ENCODE data around the gene DCXR. TPM values are rescaled to one million over a fixed set of nuclear protein-coding genes. Genes with fewer than 3 reads are reported as not detected.
"Not testable (repeated sequence)": the region's sequence is repeated elsewhere in the genome, so short reads cannot be mapped to it uniquely, and the experiment has no call there.

DCXR gene
- total RNA-seq, 1 experiment from 2014 or later: 306 TPM

DNA sequence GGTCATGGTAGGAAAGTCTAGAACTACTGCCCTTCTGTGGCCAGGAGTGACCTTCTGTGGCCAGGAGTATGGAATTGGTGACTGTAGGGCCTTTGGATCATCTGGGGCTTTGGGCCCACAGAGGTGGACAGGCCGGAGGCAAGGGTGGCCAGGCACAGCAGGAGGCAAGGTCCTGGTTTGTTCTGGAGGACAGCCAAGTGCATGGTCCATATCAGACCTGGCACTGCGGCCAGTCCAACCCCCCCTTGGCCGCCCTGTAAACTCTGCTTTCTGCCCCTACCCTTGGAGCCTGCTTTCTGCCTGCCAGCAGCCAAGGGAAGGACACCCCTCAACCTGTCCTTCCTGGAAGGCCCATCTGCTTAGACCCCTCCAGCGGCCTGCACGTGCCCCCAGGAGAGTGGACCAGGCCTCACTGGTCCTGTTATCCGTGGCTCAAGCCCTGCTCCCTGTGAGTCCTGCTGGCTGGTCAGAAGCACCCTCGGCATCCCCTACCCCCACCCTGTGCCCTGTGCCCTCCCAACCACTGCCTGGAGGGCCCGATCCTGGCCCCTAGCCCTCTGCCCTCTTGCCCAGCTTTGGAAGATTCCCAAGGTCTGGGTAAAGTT lies 2.3 kb upstream of the DCXR start:
- RAD21 ChIA-PET (ENCODE audit: low non-redundant PET in 1 of 2, low total read pairs in 2 of 2, uncharacterized antibody in 2 of 2, unreplicated experiment in 2 of 2): no interaction called here
- peaks cover 10 to 26% of the 10 kb centered on the region in 2 experiments for H3K4me1 ChIP-seq (ENCODE audit: control insufficient read depth in 1 of 2, insufficient read depth in 2 of 2, low read length in 2 of 2)
- H3K9me3 ChIP-seq (ENCODE audit: control insufficient read depth in 1 of 2, insufficient read depth in 1 of 2, low read depth in 1 of 2, low read length in 2 of 2): no peaks in the 10 kb centered on the region
- H3K9ac ChIP-seq (ENCODE audit: low read length): no peak overlapping the region
- peaks cover 18% of the 10 kb centered on the region; the same call in 1 of the 2 replicates for H3K79me2 ChIP-seq (ENCODE audit: insufficient read depth, low read length)
- peaks cover 0 to 12% of the 10 kb centered on the region in 2 experiments; a peak in 1 of 4 replicates for H3K36me3 ChIP-seq (ENCODE audit: control insufficient read depth in 1 of 2, insufficient read depth in 2 of 2, low read length in 2 of 2)
- no peak overlapping the region for H2AFZ ChIP-seq (ENCODE audit: low read depth, low read length, poor library complexity, severe bottlenecking)
- H3K9me2 ChIP-seq (ENCODE audit: insufficient read depth): no peaks in the 10 kb centered on the region
- POLR2A ChIA-PET: no interaction called here
- H3K4me2 ChIP-seq (ENCODE audit: low read length): no peak overlapping the region
- DNase-seq (ENCODE audit: low read depth, low spot score): no peak
- ATAC-seq: no peak
- H3K27ac ChIP-seq (ENCODE audit: low read depth, low read length): no peak overlapping the region
- no peaks in the 10 kb centered on the region for H4K20me1 ChIP-seq (ENCODE audit: insufficient read depth)
- no peaks in the 10 kb centered on the region for H3K27me3 ChIP-seq (ENCODE audit: insufficient read depth, low read length)
- CTCF ChIA-PET: interaction anchor here (1.3 kb wide), 1 partner anchor 9 kb away, joined by 4 read pairs; no protein-coding TSS in a partner anchor
- H3K4me3 ChIP-seq (replicated peaks in 1 of 2; ENCODE audit: low read depth in 1 of 2, low read length in 2 of 2): no peak overlapping the region
- TF ChIP-seq ELF1 (IDR thresholded peaks at IDR 0.05; ENCODE audit: borderline replicate concordance, low read depth) (no peak), SP1 (IDR thresholded peaks at IDR 0.05; ENCODE audit: low read depth) (no peak), CEBPB (IDR thresholded peaks at IDR 0.05; ENCODE audit: low read depth) (no peak), EGR1 (IDR thresholded peaks at IDR 0.05; ENCODE audit: low read depth) (no peak)
- TF ChIP-seq, protein P1, sequence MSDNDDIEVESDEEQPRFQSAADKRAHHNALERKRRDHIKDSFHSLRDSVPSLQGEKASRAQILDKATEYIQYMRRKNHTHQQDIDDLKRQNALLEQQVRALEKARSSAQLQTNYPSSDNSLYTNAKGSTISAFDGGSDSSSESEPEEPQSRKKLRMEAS (IDR thresholded peaks at IDR 0.05): no peak
- intact Hi-C loops (cut with micrococcal nuclease): loop anchor here (10.0 kb wide), 2 partner anchors 255 to 375 kb away; partner anchors contain the start of genes HEXD and OGFOD3
- BruUV-seq (replicated peaks): no TSS peak

DNA sequence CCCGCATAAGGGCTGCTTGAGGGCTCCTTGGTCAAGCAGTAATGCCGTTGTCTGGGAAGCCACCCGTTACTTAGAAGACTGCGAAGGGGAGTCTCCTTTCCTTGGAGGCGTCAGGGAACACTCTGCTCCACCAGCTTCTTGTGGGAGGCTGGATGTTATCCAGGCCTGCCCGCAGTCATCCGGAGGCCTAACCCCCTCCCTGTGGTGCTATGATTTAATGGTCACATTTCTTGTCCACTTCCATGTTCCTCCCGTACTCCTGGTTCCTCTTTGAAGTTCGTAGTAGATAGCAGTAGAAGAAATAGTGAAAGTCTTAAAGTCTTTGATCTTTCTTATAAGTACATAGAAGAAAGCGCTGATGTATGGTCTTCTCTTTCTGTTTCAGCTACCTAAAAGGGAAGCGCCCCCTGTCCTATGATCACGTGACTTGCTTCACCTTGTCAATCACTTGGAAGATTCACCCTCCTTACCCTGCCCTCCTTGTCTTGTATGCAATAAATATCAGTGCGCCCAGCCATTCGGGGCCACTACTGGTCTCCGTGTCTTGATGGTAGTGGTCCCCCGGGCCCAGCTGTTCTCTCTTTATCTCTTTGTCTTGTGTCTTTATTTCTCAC lies 1.4 kb upstream of the DCXR start:
- Histone ChIP-seq H3K36me3 (ENCODE audit: control insufficient read depth in 1 of 2, insufficient read depth in 2 of 2, low read length in 2 of 2) (peaks cover 0 to 12% of the 10 kb centered on the region in 2 experiments; a peak in 1 of 4 replicates), H3K79me2 (ENCODE audit: insufficient read depth, low read length) (peaks cover 18% of the 10 kb centered on the region; the same call in 1 of the 2 replicates), H3K4me1 (ENCODE audit: control insufficient read depth in 1 of 2, insufficient read depth in 2 of 2, low read length in 2 of 2) (peaks cover 13 to 35% of the 10 kb centered on the region in 2 experiments)
- CTCF ChIA-PET: interaction anchor here (1.6 kb wide), 1 partner anchor 111 kb away, joined by 5 read pairs; the partner anchor contains the start of gene MAFG
- H3K4me2 ChIP-seq (ENCODE audit: low read length); H3K4me3 ChIP-seq (replicated peaks in 1 of 2; ENCODE audit: low read depth in 1 of 2, low read length in 2 of 2); RAD21 ChIA-PET (ENCODE audit: low non-redundant PET in 1 of 2, low total read pairs in 2 of 2, uncharacterized antibody in 2 of 2, unreplicated experiment in 2 of 2); ATAC-seq; H3K27me3 ChIP-seq (ENCODE audit: insufficient read depth, low read length); DNase-seq (ENCODE audit: low read depth, low spot score); POLR2A ChIA-PET; BruUV-seq (replicated peaks); H4K20me1 ChIP-seq (ENCODE audit: insufficient read depth); H3K9ac ChIP-seq (ENCODE audit: low read length); H2AFZ ChIP-seq (ENCODE audit: low read depth, low read length, poor library complexity, severe bottlenecking); H3K27ac ChIP-seq (ENCODE audit: low read depth, low read length); H3K9me2 ChIP-seq (ENCODE audit: insufficient read depth); H3K9me3 ChIP-seq (ENCODE audit: control insufficient read depth in 1 of 2, insufficient read depth in 1 of 2, low read depth in 1 of 2, low read length in 2 of 2): not testable (repeated sequence)
- intact Hi-C loops (cut with micrococcal nuclease): loop anchor here (10.0 kb wide), 2 partner anchors 256 to 376 kb away; partner anchors contain the start of genes HEXD and OGFOD3
